GM19324 (cell line): ENCODE measurements around the gene JPH2.
"Not testable (repeated sequence)": the region's sequence is repeated elsewhere in the genome, so short reads cannot be mapped to it uniquely, and the experiment has no call there.

ENCODE experiments used
- ATAC-seq: cut with Tn5 transposase; IDR thresholded peaks from one replicate; pipeline ENCODE4 v1.9.1; 2021; ENCODE audit warnings: mild to moderate bottlenecking, moderate library complexity; ENCODE audit not compliant: unreplicated experiment, low FRiP score

The JPH2 gene

GRCh38 chr20:44129300-44129699 is 57.7 kb downstream of the JPH2 start:
- ATAC-seq, result not testable (repeated sequence)

GRCh38 chr20:44126445-44126844 is 60.5 kb downstream of the JPH2 start:
- ATAC-seq, result no peak

DNA sequence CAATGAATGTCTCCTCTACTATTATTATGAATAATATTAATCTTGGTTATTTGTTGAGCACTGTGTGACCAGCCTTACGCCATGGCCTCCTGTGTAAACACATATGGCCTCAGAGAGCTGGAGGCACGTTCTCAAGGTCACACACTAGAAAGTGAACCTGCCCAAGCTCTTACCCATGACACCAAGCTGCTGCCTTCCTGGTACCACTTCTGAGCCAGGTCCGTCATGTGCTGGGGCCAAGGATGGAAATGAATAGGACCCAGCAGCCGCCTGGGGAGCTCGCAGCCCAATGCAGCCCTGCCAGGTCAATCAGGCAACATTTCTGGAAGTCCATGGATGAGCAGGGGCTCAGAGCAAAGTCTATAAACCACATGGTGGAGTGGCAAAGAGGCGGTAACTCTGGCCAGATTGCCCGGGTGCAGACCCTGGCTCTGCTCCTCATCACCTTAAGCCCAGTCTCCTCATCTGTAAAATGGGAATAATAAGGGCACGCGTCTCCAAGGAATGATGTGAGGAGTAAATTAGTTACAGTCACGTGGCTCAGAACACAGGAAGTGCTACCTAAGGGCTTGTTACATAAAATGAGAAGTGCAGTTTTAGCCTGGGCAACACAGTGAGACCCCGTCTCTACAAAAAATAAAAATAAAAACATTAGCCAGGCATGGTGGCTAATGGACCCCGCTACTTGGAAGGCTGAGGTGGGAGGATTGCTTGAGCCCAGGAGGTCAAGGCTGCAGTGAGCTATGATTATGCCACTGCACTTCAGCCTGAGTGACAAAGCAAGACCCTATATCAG is 61.5 kb downstream of the JPH2 start:
- no peak for ATAC-seq

- no peak for ATAC-seq
Measured at GRCh38 chr20:44123874-44124535, 63.0 kb downstream of the JPH2 start.

GRCh38 chr20:44123251-44123650 is 63.7 kb downstream of the JPH2 start:
- no peak for ATAC-seq

GRCh38 chr20:44120676-44121425 is 66.1 kb downstream of the JPH2 start:
- ATAC-seq, result no peak

- no peak for ATAC-seq
Measured at GRCh38 chr20:44118185-44119033, 68.6 kb downstream of the JPH2 start.

DNA sequence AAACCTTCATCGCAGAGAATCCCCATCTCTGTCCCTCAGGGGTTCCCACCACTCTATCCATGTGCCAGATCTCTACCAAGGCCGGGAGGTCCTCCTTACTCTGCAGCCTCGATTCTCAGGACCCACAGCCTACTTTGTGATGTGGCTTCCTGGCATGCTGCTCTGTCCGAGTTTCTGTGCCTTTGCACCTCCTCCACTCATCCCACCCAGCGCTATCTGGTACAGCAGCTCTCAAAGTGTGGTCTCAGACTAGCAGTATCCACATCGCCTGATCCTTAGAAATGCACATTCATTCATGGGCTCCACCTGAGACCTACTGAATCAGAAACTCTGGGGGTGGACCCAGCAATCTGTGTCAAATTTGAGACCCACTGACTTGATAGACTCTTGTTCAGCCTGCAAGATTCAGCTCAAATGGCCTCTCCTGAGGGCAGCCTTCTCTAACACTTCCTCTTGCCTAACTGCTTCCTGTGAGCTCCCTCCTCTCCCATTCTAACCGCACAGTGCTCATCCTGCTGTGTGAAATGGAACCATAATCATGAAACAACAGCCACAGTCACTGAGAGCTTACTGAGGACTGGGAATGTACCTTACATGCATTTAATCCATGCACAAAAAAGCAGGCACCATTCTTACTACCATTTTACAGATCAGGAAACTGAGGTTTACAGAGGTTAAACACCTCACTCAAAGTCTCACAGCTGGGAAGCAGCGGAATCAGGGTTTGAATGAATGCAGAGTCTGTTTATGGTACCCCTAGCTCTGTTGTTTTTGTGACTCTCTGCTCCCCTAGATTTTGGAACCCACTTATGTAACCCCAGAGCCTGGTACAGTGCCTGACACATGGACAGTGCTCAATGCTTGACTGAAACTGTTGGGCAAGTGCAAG is 69.4 kb downstream of the JPH2 start:
- ATAC-seq, result no peak

DNA sequence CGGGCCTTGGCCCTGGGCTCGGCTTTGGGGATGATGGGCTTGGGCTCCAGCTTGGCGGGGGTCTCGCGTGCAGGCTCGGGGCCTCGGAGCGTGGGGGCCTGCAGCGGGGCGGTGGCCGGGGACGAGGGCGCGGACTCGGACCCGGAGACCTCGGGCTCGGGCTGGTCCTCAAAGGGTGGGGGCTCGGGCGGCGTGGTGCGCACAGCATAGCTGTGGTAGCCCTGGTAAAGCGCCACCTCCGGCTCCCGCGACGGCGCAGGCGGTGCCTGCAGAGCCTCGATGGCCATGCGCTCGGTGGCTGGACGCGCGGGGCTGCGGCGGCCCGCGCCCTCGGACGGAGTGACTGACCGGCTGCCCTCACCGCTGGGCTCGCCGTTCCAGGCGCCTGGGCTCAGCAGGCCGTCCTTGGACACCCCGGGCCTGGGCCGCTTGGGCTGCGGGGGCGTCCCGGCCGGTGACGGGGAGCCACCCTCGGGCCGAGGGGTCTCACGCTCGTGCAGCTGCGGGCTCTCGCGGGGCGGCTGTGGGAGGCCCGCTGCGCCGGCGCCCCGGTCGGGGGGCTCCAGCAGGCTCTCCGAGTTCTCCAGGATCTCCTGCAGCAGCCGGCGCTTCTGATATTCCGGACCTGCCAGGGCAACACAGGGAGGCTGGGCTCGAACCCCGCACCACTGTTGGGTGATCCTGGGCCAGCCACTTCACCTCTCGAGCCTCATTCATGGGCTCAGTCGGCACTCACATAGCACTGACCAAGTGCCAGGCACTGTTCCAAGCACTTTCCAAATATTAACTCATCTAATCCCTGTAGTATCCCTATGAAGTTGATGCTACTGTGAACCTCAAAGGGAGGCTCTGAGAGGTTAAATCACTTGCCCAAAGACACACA is 71.0 kb downstream of the JPH2 start:
- ATAC-seq, result no peak

GRCh38 chr20:44115181-44115580 is 71.8 kb downstream of the JPH2 start:
- ATAC-seq, result no peak

DNA sequence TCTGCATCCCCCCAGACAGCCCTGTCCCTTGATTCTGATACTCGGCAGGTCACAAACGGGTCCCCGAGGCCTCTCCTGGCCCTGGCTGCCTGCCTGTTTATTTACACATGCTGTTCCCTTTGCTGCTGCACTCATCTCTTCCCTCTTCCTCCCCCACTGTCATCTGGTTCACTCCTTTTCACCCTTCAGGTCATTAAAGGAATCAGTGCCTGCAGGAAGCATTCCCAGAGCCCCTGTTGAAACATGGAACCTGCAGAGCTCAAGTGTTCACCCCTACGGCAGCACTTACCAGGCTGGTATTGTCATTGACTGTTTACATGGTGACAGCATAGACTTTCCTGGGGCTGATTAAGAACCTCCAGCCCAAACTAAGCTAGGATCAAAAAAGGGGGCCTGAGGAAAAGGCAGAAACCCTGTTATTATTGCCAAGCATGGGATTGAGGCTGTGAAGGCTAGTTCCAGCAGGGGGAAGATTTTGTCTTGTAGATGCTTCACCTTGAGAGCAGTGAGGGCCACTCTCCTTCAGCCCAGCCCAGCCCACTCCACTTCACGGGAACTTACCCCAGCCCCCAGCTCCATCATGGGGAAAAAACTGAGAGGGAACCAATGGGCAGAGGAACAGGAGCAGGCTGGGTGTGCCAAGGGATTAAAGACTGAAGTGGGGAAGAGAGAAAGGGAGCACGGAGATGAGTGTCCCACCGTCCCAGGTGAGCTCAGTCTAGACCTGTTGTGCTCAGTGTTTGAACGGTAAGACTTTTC is 73.2 kb downstream of the JPH2 start:
- no peak for ATAC-seq

DNA sequence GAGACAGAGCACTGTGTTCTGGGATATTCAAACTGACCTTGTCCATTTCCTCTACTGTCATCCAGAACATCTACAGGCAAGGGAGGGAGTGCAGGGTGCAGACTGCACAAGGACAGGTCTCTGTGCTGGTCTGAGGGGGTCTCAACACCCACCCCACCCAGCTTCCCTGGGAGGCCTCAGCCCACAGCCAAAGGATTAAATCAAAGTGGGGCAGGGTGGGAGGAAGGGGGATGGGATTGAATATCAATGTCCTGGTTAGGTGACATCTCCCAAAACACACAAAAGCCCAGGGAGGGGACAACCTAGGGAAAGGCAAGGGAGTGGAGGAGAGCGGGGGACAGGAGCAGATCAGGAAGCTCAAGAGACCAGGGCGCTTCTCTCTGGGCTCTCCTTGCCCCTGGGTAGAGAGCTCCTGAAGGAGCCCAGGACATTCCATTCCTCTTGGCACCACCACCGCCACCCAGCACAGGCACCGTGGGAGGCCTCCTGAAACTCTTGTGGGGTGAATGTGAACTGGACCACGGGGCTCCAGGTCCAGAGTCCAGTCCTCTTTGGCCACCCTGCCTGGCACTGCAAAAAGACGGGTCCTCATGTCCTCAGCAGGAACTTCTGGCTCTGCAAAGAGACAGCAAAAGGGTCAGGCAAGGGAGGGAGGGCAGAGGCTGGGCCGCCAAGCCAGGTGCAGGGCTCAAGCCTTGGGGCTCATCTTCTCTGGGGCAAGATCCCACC is 73.9 kb downstream of the JPH2 start:
- ATAC-seq, result no peak

DNA sequence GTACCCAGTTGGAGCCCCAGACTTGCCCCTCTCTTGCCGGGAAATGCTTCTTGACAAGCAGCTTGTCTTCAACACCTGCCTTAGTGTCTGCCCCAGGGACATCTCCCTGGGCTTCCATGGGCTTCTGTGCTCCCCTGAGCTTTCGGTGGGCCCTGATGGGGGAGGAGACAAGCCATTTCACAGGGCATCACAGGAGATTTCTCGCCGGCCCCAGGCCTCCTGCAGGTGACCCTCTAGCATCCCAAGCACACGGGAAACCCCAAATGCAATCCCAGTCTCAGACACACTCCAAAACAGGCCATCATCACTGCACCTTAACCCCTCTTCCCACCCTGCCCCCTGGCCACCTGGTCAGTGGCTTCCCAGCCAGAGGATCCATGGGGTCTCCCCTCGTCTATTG is 74.5 kb downstream of the JPH2 start:
- no peak for ATAC-seq

DNA sequence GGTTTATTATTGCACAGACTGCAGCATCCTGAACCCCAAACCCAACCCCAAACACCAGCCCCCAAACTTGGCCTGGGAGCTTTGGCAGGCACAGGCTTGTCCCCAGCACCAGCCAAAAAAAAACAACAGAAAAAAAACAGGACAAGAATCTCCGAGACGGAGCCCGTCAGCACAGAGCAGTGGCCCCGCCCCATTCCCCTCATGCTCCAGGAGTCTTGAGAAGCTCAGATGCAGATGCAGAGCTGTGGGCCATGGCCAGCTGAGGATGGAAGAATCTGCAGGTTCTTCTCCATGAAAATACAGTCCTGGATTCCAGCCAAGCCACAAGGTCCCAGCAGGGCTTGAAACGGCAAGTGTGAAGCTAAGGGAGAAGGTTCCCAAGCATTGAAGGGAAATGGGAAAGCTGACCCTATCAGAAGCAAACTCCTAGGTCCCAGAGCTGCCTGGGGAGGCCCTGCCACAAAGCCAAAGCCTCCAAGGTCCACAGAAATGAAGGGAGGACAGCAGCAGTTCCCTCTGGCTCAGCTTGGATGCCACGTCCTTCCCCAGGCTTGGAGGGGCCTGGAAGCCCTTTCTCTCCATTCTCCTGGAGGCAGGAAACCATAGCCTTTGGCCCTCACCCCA is 75.2 kb downstream of the JPH2 start:
- ATAC-seq, result no peak

- no peak for ATAC-seq
Measured at GRCh38 chr20:44110816-44111568, 76.0 kb downstream of the JPH2 start.

- no peak for ATAC-seq
Measured at GRCh38 chr20:44109951-44110361, 77.0 kb downstream of the JPH2 start.
